NOMO-1 (cell line): ENCODE measurements around the gene STK11.

Experiments used
- DNase-seq, 2 experiments: peaks; one replicate each; lab custom pipeline; 2025; ENCODE audit not compliant: unreplicated experiment in 2 of 2; lab: John Stamatoyannopoulos, UW

The STK11 gene

GRCh38 chr19:1205114-1206099, at the start of gene STK11:
Gene STK11, plus strand, starts transcription at chr19:1205778. Its CDS starts 1,136 bp downstream, at chr19:1206914.
- peak; percentile 95 to 99 for DNase-seq

DNA sequence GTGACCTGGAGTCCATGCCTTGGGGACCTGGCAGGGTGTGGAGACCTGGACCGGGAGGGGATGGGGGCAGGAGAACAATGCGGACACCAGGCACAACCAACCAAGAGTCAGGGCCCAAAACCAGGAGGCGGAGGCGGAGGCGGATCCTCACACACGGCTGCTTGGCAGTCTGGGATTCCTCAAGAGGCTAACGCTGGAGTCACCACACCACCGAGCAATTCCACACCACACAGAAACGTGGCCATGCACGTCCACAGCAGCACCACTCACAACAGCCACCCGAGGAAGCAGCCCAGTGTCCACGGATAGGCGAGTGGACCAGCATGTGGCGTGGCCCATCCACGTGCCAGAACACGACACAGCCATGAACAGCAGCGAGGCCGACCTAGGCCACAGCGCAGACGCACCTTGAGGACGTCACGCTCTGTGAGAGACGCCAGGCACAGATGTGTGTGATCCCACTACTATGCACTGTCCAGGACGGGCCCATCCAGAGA, 49.2 kb upstream of the STK11 start:
- DNase-seq: no peak

- DNase-seq: no peak
Observed at GRCh38 chr19:1156830-1157615, 48.6 kb upstream of the STK11 start.

DNA sequence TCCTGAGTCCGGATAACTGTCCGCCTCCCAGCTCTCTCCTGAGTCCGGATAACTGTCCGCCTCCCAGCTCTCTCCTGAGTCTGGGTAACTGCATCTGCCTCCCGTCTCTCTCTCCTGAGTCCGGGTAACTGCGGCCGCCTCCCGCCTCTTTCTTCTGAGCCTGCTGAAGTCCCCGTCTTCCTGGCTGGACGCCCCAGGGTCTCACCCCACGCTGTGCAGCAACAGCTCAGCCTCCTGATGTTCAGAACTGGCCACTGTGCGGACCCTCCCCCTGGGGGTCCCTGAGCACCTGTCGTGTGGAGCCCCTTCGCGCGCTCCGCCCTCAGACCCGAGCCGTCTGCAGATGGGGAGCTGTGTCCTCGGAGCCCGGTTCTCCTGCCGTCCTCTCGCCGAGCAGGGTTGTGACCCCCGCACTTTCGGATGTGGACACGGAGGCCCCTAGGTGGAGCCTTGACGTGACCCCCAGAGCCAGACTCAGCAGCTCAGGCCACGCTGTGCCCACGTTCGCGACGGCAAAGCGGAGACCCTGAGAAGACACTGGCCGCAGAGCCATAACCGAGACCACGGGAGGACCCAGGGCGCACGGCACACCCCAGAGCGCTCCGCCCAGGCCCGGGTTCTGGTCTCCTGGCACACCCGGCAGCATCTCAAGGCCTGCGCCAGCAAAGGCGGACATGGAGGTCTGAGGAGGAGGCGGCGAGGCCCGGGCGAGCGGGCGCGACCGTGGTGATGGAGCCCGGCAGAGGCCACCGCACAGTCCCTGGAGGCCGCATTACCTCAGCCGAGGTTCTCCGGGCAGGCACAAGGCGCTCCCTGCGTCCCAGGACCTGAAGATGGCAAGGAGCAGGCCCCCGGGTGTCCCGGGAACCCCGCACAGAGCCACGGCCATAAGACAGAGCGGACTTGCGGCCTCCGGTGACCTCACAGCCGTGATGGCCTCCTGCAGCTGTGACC, 47.4 kb upstream of the STK11 start:
- no peak for DNase-seq

DNA sequence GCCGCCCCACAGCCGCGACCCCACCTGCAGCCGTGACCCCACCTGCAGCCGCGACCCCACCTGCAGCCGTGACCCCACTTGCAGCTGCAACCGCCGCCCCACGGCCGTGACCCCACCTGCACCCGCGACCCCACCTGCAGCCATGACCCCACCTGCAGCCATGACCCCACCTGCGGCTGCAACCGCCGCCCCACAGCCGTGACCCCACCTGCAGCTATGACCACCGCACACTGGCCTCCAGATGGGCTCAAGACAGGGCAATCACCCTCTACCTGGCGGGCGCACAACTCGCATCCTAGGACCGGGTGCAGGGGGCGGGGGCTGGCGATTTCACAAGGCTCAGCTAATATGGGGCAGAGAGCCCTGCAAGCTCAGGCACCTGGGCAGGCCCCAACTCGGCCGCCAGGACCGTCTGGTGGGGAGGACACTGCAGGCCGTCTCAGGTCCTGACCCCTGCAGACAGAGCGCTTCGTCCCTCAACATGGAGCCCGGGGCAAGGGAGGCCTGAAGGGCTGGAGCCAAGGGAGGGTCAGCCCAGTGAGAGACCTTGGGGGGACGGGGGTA, 46.6 kb upstream of the STK11 start:
- DNase-seq: no peak

GRCh38 chr19:1159864-1160595, 45.5 kb upstream of the STK11 start:
- no peak for DNase-seq

GRCh38 chr19:1161716-1162115, 43.9 kb upstream of the STK11 start:
- no peak for DNase-seq

- DNase-seq: no peak
Observed at GRCh38 chr19:1162404-1163282, 42.9 kb upstream of the STK11 start.

DNA sequence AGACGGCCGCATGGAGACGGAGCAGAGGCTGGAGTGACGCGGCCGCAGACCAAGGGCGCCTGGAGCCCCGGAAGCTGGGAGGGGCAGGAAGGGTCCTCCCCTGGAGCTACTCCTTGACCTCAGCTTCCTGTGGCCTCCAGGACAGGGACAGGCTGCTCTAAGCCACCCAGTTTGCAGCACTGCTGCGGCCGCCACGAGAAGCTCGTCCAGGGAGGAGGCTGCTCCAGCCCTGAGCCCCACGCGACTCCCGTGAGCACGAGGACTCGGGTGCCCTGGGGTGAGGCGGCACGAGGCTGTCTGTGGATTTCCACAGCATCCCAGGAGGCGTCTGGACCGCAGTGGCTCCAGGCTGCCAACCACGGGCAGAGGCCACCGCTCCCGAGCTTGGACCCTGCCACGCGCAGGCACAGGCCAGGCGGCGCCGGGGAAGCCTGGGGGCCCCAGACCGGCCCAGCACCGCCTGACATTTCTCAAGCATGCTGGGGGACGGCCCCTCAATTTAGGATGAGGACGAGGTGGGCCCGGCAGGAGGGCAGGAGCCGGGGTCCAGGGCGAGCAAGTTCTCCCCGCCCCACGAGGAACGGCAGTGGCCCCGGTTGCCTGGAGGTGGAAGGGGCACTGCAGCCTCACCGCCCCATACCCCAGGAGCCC, 42.2 kb upstream of the STK11 start:
- DNase-seq: no peak

DNA sequence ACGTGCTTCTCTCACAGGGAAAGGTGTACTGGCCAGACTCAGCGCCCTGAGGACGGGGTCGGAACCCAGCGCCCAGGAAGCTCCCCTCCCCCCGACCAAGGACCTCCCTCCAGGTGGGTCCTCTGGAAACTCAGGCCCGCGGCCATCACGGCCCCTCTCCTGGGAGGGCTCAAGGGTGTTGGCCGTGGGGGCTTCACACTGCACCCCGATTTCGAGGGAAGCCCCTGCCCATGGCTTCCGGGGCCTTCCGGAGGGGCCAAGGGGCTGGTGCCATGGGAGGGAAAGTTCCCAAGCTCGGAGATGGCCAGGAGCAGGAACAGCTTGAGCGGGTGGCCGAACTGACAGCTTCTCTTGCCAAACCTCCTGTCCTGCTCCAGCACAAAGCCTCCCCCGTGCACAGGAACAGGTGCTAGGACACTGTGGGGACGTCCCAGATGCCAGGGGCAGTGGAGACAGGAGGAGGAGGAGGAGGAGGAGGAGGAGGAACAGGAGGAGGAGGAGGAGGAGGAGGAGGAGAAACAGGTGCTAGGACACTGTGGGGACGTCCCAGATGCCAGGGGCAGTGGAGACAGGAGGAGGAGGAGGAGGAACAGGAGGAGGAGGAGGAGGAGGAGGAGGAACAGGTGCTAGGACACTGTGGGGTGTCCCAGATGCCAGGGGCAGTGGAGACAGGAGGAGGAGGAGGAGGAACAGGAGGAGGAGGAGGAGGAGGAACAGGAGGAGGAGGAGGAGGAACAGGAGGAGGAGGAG, 41.5 kb upstream of the STK11 start:
- no peak for DNase-seq

GRCh38 chr19:1164684-1165531, 40.7 kb upstream of the STK11 start:
- DNase-seq: no peak

DNA sequence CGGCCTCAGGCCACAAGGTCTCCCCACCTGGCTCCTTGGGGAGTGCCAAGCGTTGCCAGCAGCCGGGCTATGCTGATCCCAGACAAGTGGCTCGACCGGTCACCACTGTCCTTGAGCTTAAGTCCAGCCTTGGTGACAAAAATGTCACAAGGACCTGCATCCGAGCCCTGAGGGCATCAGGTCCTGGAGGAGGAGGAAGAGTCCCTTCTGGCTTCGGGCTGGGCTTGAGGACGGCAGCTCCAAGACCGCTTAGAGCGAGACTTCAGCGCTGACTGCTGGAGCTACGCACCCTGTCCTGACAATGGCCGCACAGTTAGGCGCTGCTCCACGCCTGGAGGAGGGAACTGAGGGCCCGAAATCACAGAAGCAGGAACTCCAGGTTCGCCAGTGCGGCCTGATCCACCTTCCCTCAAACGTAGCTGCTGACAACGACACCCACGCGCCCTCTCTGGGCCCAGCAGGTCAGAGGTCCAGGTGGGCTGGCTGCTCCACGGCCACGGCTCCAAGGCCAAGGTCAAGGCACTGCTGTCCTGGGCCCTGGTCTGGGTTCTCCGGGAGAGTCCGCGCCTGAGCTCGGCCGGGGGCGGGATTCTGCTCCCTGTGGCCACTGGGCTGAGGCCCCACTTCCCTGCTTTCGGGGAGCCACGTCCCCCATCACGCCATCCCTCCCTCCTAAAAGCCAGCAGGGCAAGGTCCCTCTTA, 38.6 kb upstream of the STK11 start:
- DNase-seq: no peak

GRCh38 chr19:1167687-1168571, 37.6 kb upstream of the STK11 start:
- DNase-seq: no peak

GRCh38 chr19:1168572-1169410, 36.8 kb upstream of the STK11 start:
- no peak for DNase-seq
